H9 (cell line): ENCODE measurements around the gene P2RX6. TPM values are rescaled to one million over a fixed set of nuclear protein-coding genes. Genes with fewer than 3 reads are reported as not detected.

ENCODE experiments used
- DNase-seq: peaks from one replicate; pipeline ENCODE4 v3.0.0-alpha.2; 2017
- H2AFZ ChIP-seq: one replicate; pipeline ENCODE4 v1.6.1; 2013; ENCODE audit warnings: mild to moderate bottlenecking, low read length, control low read depth, moderate library complexity
- H2AK5ac ChIP-seq: 2 replicates; pipeline ENCODE4 v1.6.1; 2013; ENCODE audit warnings: low read length, control low read depth, mixed read lengths; ENCODE audit not compliant: insufficient read length
- H2BK120ac ChIP-seq: one replicate; pipeline ENCODE4 v1.6.1; 2013; ENCODE audit warnings: low read depth, mild to moderate bottlenecking, low read length, control low read depth, inconsistent platforms; ENCODE audit not compliant: poor library complexity, severe bottlenecking
- H2BK12ac ChIP-seq: 2 replicates; pipeline ENCODE4 v1.6.1; 2013; ENCODE audit warnings: low read length, control low read depth, mixed read lengths, low read depth; ENCODE audit not compliant: insufficient read length
- H2BK15ac ChIP-seq: 2 replicates; pipeline ENCODE4 v1.6.1; 2013; ENCODE audit warnings: low read depth, low read length, control low read depth
- H2BK20ac ChIP-seq: one replicate; pipeline ENCODE4 v1.6.1; 2013; ENCODE audit warnings: low read depth, mild to moderate bottlenecking, low read length, control low read depth, inconsistent platforms; ENCODE audit not compliant: poor library complexity, severe bottlenecking
- H2BK5ac ChIP-seq: 2 replicates; pipeline ENCODE4 v1.6.1; 2013; ENCODE audit warnings: low read length, control low read depth, mixed read lengths; ENCODE audit not compliant: insufficient read length
- H3K14ac ChIP-seq: 2 replicates; pipeline ENCODE4 v1.6.1; 2013; ENCODE audit warnings: low read length, control low read depth; ENCODE audit not compliant: insufficient read depth
- H3K18ac ChIP-seq: 2 replicates; pipeline ENCODE4 v1.6.1; 2013; ENCODE audit warnings: low read depth, mild to moderate bottlenecking, mixed read lengths, low read length, control low read depth; ENCODE audit not compliant: insufficient read length
- H3K23ac ChIP-seq: 2 replicates; pipeline ENCODE4 v1.6.1; 2013; ENCODE audit warnings: low read length, control low read depth, mixed read lengths, low read depth; ENCODE audit not compliant: insufficient read length
- H3K23me2 ChIP-seq: 2 replicates; pipeline ENCODE4 v1.6.1; 2013; ENCODE audit warnings: low read depth, mild to moderate bottlenecking, mixed read lengths, low read length, control low read depth; ENCODE audit not compliant: insufficient read length, poor library complexity, severe bottlenecking
- H3K27ac ChIP-seq: 2 replicates; pipeline ENCODE4 v1.5.1; 2013; ENCODE audit warnings: low read length, control low read depth, mixed read lengths, low read depth; ENCODE audit not compliant: insufficient read length
- H3K27me3 ChIP-seq: 2 replicates; pipeline ENCODE4 v1.6.1; 2013; ENCODE audit warnings: low read length, control low read depth, inconsistent platforms; ENCODE audit not compliant: insufficient read depth
- H3K4ac ChIP-seq: 2 replicates; pipeline ENCODE4 v1.6.1; 2013; ENCODE audit warnings: low read depth, mild to moderate bottlenecking, control low read depth, inconsistent platforms, low read length, moderate library complexity
- H3K4me1 ChIP-seq: 2 replicates; pipeline ENCODE4 v1.6.1; 2013; ENCODE audit warnings: low read length, control low read depth, inconsistent platforms; ENCODE audit not compliant: insufficient read depth
- H3K4me2 ChIP-seq: 2 replicates; pipeline ENCODE4 v1.6.1; 2013; ENCODE audit warnings: low read length, control low read depth, mixed read lengths; ENCODE audit not compliant: insufficient read length, insufficient read depth
- H3K56ac ChIP-seq: 2 replicates; pipeline ENCODE4 v1.6.1; 2013; ENCODE audit warnings: low read depth, mild to moderate bottlenecking, mixed read lengths, low read length, control low read depth; ENCODE audit not compliant: insufficient read length
- H3K79me1 ChIP-seq: 2 replicates; pipeline ENCODE4 v1.6.1; 2013; ENCODE audit warnings: low read depth, mild to moderate bottlenecking, moderate library complexity, low read length, control low read depth, inconsistent platforms; ENCODE audit not compliant: insufficient read depth, poor library complexity, severe bottlenecking
- H3K79me2 ChIP-seq: 2 replicates; pipeline ENCODE4 v1.6.1; 2013; ENCODE audit warnings: low read length, control low read depth, inconsistent platforms; ENCODE audit not compliant: insufficient read depth
- H3K9ac ChIP-seq: 2 replicates; pipeline ENCODE4 v1.6.1; 2013; ENCODE audit warnings: low read length, control low read depth, mixed read lengths; ENCODE audit not compliant: insufficient read length; ENCODE audit errors: extremely low read depth
- H3K9me3 ChIP-seq: one replicate; pipeline ENCODE4 v1.6.1; 2013; ENCODE audit warnings: low read depth, low read length, inconsistent platforms; ENCODE audit not compliant: control insufficient read depth
- H3T11ph ChIP-seq: one replicate; pipeline ENCODE4 v1.6.1; 2013; ENCODE audit warnings: mild to moderate bottlenecking, low read length, control low read depth, inconsistent platforms
- H4K20me1 ChIP-seq: one replicate; pipeline ENCODE4 v1.6.1; 2013; ENCODE audit not compliant: control insufficient read depth, insufficient read length, insufficient read depth
- H4K5ac ChIP-seq: 2 replicates; pipeline ENCODE4 v1.6.1; 2013; ENCODE audit warnings: low read depth, mild to moderate bottlenecking, mixed read lengths, low read length, control low read depth; ENCODE audit not compliant: insufficient read length
- H4K8ac ChIP-seq: replicated peaks from 2 replicates; pipeline ENCODE4 v1.6.1; 2013; ENCODE audit warnings: low read length, control low read depth, mixed read lengths, low read depth; ENCODE audit not compliant: insufficient read length
- H4K91ac ChIP-seq: 2 replicates; pipeline ENCODE4 v1.6.1; 2013; ENCODE audit warnings: low read depth, mild to moderate bottlenecking, moderate library complexity, mixed read lengths, low read length, control low read depth; ENCODE audit not compliant: insufficient read length
- H3K27ac Mint-ChIP-seq, 3 experiments: 2 replicates in 2 of 3; 3 replicates in 1 of 3; pipeline ENCODE4 v1.8.0; 2020 to 2021; ENCODE audit warnings: mixed read lengths in 3 of 3, mild to moderate bottlenecking in 1 of 3, moderate library complexity in 1 of 3
- H3K27me3 Mint-ChIP-seq: 2 replicates; pipeline ENCODE4 v1.8.0; 2021; ENCODE audit warnings: low read depth, mild to moderate bottlenecking, moderate library complexity, mixed read lengths
- H3K36me3 Mint-ChIP-seq, 3 experiments: 2 replicates in 2 of 3; 3 replicates in 1 of 3; pipeline ENCODE4 v1.8.0; 2020 to 2021; ENCODE audit warnings: low read depth in 3 of 3, mixed read lengths in 3 of 3; ENCODE audit not compliant: insufficient read depth in 1 of 3
- H3K4me1 Mint-ChIP-seq, 2 experiments: 2 replicates each; pipeline ENCODE4 v1.8.0; 2020; ENCODE audit warnings: mixed read lengths in 2 of 2
- H3K4me3 Mint-ChIP-seq, 2 experiments: 2 replicates in 1 of 2; 3 replicates in 1 of 2; pipeline ENCODE4 v1.8.0; 2020 to 2021; ENCODE audit warnings: mild to moderate bottlenecking in 2 of 2, mixed read lengths in 2 of 2, moderate library complexity in 1 of 2
- H3K9me3 Mint-ChIP-seq, 2 experiments: 2 replicates in 1 of 2; 3 replicates in 1 of 2; pipeline ENCODE4 v1.8.0; 2020; ENCODE audit warnings: mild to moderate bottlenecking in 2 of 2, mixed read lengths in 2 of 2, moderate library complexity in 1 of 2
- CTCF ChIP-seq: fragments of 200-600 bp; sonication (generic); conservative IDR thresholded peaks from 3 replicates; pipeline ENCODE4 v1.8.0; 2021; ENCODE audit warnings: antibody characterized with exemption, mild to moderate bottlenecking
- WGBS: extraction: QIAGEN DNeasy Blood & Tissue Kit; methylation state at CpG from one replicate; pipeline ENCODE4 v1.1.7; 2013; ENCODE audit warnings: missing lambda C conversion rate, low lambda C conversion rate, mixed read lengths; ENCODE audit not compliant: insufficient read length; ENCODE audit errors: extremely low coverage; 5-methylcytosine and 5-hydroxymethylcytosine counted together
- total RNA-seq: library from RNA; stranded (reverse); gene quantifications from 2 replicates; pipeline ENCODE4 v1.2.1, GENCODE V29; 2021

P2RX6 gene
- total RNA-seq, 1 experiment from 2014 or later = not detected

GRCh38 chr22:21055564-21055834 is 40.5 kb downstream of the P2RX6 start:
- Histone ChIP-seq H3K14ac (no peak overlapping the region), H3K4me1 (peaks cover 5% of the 10 kb centered on the region; the same call in 1 of the 2 replicates), H2BK120ac (no peak overlapping the region), H3K23ac (no peak overlapping the region), H4K91ac (no peak overlapping the region), H3K27me3 (no peaks in the 10 kb centered on the region), H3K9ac (no peak overlapping the region), H2BK20ac (no peak overlapping the region), H2AFZ (no peak overlapping the region), H3K79me1 (no peaks in the 10 kb centered on the region), H3K79me2 (no peaks in the 10 kb centered on the region), H3K18ac (no peak overlapping the region), H3K23me2 (no peaks in the 10 kb centered on the region), H4K5ac (no peak overlapping the region), H2BK12ac (no peak overlapping the region), H4K8ac (no peak overlapping the region), H3T11ph (no peak overlapping the region), H3K4ac (no peak overlapping the region), H3K27ac (no peak overlapping the region), H3K4me2 (no peak overlapping the region), H4K20me1 (no peaks in the 10 kb centered on the region), H3K56ac (no peak overlapping the region), H2BK15ac (no peak overlapping the region), H3K9me3 (no peaks in the 10 kb centered on the region), H2AK5ac (no peak overlapping the region), H2BK5ac (no peak overlapping the region)
- H3K4me3 Mint-ChIP-seq = no peak overlapping the region
- no CpG with 5 or more reads among the region's 4 CpGs for WGBS
- peak overlapping the region in 1 of 3 experiments; percentile 44; a peak in 1 of 7 replicates for H3K27ac Mint-ChIP-seq
- peaks cover 26 to 38% of the 10 kb centered on the region in 2 experiments for H3K4me1 Mint-ChIP-seq
- no peaks in the 10 kb centered on the region; a peak in 1 of 5 replicates for H3K9me3 Mint-ChIP-seq
- no peak for TF ChIP-seq CTCF
- no peaks in the 10 kb centered on the region for H3K36me3 Mint-ChIP-seq
- DNase-seq = no peak
- peaks cover 7% of the 10 kb centered on the region for H3K27me3 Mint-ChIP-seq
